GM19324 (cell line): ENCODE data around the gene ABHD8.
"Not testable (repeated sequence)": the region's sequence is repeated elsewhere in the genome, so short reads cannot be mapped to it uniquely, and the experiment has no call there.

ENCODE experiments used
- ATAC-seq: cut with Tn5 transposase; IDR thresholded peaks from one replicate; pipeline ENCODE4 v1.9.1; 2021; ENCODE audit warnings: mild to moderate bottlenecking, moderate library complexity; ENCODE audit not compliant: unreplicated experiment, low FRiP score

Gene ABHD8

DNA sequence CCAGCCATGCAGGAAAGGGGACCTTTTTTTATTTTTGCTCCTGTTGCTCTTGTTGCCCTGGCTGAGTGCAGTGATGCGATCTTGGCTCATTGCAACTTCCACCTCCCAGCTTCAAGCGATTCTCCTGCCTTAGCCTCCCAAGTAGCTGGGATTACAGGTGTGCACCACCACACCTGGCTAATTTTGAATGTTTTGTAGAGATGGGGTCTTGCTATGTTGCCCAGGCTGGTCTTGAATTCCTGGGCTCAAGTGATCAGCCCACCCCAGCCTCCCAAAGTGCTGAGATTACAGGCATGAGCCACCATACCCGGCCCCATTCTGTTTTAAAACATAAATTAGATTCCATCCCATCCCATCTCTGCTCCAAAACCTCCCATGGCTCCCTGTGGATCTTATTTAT, 28.3 kb downstream of the ABHD8 start:
- ATAC-seq = not testable (repeated sequence)

- ATAC-seq = no peak
These were observed 34.5 kb downstream of the ABHD8 start for GRCh38 chr19:17268754-17269153.

DNA sequence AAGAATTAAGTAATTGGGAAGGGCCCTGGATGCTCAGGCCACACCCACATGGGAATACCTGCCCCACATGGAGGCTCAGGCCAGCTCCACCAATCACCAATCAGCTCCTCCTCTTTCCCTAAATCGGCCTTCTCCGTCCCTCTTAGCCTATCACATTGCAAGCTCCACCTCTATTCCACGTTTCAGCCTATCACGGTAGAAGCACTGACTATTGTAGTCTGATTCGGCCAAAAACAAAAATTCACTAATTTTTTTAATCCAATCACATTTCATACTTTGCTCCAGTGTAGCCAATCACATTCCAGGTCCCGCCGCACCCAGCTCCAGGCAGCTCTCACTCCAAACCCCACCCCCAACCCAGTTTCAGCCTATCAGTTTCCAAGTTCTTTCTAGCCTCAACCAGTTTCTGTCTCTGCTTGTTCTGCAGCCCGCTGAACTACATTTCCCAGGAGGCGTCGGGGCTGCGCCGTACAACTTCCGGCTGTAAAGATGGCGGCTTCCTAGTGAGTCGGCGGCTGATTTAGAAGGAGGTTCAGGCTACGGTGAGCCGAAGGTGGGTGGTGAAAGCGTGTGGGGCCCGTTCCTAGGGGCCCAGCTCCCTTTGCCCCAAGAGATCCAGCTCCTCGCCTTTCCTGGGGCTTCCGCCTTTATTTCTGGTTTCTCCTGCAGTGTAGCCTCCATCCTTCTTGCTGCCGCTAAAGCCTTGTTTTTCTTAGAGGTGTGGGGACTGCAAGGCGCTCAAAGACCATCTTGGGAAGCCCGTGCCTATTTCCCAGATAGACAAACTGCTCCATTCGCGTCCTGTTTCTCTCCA, 36.0 kb downstream of the ABHD8 start, which contains the start of gene BABAM1:
Gene BABAM1, plus strand, starts transcription at position 469 of the 814 bp plus-strand sequence. CDS start 1,364 bp downstream, outside the sequence.
- peak; percentile 92 for ATAC-seq

DNA sequence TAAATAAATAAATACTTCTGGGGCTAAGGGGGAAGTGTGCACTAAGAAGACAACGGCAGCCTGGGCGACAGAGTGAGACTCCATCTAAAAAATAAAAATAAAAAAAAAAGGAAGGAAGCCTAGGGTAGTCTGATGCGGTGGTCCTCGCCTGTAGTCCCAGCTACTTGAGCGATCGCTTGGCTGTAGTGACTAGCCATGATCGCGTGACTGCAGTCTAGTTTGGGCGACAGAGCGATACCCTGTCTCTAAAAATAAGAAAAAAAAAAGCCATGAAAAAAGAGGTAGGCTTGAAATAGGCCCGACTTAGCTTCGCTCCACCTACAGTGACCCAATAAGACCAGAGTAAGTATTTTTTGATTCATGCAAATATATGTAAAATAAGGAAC, 36.6 kb downstream of the ABHD8 start:
- ATAC-seq = no peak

DNA sequence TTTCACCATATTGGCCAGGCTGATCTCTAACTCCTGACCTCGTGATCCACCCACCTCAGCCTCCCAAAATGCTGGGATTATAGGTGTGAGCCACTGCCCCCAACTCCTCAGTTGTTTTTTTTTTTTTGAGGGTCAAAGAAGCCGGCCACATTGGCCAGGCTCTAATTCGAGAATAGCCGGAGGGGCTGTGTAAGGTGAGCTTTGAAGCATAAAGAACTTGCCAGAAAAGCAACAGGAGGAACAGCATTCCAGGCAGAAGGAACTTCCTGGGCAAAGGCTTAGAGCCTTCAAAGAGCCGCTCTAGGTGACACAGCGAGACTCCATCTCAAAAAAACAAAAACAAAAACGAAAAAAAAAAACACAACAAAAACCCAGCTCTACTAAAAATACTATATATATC, 37.2 kb downstream of the ABHD8 start:
- ATAC-seq = no peak

- no peak for ATAC-seq
These were observed 38.6 kb downstream of the ABHD8 start, which contains the start of gene USHBP1 for GRCh38 chr19:17264641-17264979. Gene USHBP1 (minus strand): TSS chr19:17264745. CDS start chr19:17264299, 446 bp downstream.

GRCh38 chr19:17263712-17264640, 39.2 kb downstream of the ABHD8 start:
- ATAC-seq = no peak

DNA sequence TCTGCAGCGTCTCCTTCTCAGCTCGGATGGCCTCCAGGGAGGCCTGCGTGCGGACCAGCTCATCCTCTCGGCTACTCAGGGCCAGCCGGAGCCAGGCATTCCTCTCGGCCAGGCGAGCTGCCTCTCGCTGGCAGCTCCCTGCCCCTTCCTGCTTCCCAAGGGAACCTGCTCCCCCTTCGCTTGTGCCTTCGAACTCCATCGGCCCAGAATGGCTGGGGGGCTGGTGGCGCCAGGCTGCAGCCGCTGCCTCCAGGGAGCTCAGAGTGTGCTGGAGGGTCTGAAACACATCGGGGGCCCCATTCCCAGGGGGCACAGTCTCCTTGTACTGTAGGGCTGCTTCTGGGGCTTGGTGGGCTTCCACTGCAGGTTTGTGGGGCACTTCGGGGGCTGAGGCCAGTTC, 40.7 kb downstream of the ABHD8 start:
- no peak for ATAC-seq

GRCh38 chr19:17260842-17261325, 42.3 kb downstream of the ABHD8 start:
- peak; percentile 77 for ATAC-seq

- ATAC-seq = no peak
These were observed 43.3 kb downstream of the ABHD8 start for GRCh38 chr19:17259934-17260333.

- no peak for ATAC-seq
These were observed 44.0 kb downstream of the ABHD8 start for GRCh38 chr19:17259118-17259780.

- ATAC-seq = no peak
These were observed 47.1 kb downstream of the ABHD8 start for GRCh38 chr19:17256130-17256529.

- ATAC-seq = no peak
These were observed 48.0 kb downstream of the ABHD8 start for GRCh38 chr19:17255150-17255621.

DNA sequence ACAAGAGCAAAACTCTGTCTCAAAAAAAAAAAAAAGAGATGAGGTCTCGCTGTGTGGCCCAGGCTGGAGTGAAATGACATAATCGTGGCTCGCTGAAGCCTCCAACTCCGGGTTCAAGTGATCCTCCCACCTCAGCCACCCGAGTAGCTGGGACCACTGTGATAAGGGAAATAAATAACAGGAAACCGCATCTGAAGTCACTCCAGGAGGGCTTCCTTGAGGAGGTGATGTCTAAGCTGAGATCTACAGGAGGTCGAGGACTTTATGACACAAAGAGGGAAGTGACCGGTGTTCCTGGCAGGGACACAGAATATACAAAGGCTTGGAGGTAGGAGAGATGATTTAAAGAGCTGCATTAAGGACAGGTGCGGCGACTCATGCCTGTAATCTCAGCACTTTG, 48.6 kb downstream of the ABHD8 start:
- no peak for ATAC-seq

DNA sequence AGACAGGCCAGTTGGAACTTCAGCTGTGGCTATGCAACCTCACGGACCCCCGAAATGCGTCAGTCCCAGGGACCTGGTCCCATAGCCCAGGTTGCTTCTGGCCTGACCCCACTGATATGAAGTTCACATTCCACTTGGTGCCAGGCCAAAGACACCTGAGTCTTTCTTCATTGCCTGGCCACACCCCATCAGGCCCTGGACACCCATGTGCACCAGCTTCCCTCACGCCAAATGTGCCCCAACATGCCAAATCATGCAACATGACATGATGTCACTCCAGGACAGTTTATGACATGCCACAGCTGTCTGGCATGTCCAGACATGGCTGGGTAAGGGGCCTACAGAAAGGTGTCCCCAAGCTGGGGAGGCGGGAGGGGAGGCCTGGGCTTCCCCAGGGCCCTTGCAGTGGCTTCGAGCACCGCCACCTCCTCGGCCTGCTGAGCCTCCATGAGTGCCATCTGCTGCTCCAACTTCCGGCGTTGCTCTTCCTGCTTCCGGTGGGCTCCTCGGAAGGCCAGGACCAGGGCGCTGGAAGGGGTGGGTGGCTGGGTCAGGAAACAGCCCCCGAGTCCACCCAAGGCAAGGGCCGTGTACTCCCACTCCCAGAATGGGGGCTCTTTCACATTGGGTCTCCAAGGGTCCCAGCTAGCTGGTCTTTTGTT, 53.2 kb downstream of the ABHD8 start:
- ATAC-seq = no peak

GRCh38 chr19:17248011-17248776, 55.0 kb downstream of the ABHD8 start:
- no peak for ATAC-seq

DNA sequence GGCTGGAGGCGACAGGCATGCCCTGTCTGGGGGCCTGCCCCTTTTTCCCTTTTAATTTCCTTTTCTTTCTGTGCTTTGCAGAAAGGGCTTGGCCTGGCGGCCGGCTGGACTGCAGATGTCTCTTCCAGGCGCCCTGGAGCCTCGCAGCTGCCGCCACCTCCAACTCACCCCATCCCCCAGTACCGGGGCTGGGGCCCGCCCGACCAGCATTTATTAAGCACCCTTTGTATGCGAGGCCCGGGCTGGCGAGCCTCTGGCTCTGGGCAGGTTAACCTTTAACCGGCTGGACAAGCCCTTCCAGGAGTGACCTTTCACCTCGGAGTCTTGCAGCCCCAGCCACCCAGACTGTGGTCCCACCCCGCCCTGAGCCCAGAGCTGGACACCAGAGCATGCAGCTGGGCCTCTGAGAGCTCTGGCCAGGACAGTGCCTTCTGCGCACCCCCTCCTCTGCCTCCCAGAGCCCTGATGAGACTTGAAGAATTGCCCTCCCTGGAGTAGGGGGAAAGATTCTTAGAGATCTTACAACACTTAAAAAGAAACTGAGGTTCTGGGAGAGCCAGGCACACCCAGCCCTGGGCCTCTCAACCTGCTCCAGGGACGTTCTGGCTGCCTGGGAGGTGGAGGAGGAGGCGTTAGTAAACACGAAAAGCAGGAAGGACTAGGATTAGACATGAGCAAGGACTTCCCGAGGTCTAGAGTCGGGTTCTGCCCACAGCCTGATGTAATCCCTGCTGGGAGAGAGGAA, 56.4 kb downstream of the ABHD8 start:
- no peak for ATAC-seq

DNA sequence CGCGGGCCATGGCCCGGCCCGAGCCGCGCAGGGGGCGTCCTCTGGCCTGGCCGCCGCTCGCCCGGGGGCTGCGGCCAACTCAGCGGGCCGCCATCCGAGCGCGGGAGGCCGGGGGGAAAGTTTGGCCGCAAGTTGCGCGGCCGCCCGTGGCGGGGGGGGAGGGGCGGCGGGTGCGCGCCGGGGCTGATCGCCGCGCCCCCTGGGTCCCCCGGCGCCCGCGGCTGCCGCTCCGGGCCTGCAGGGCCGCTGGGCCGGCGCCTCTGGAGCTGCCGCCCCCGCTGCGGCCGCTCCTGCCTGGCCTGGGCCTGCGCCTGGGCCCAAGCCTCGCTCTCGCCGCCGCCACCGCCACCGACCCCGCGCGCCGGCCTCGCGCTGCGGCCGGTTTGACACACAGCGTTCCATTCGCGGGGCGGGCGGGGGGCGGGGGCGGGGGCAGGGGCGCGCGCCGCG, 57.7 kb downstream of the ABHD8 start, which contains the start of gene NR2F6:
Gene NR2F6, minus strand, starts transcription at position 385 of the 450 bp plus-strand sequence. CDS start 699 bp downstream, outside the sequence.
- ATAC-seq = peak; percentile 17
